Activated CD4-positive, CD25-positive, alpha-beta regulatory T cell treated with anti-CD3 and anti-CD28 coated beads, Interleukin-2, amount 50 U/mL, for 72 hours (primary cell): ENCODE measurements around the gene CDC37L1.
"Not testable (repeated sequence)": the region's sequence is repeated elsewhere in the genome, so short reads cannot be mapped to it uniquely, and the experiment has no call there.

Experiments used
- DNase-seq: peaks from one replicate; pipeline ENCODE4 v3.0.0; 2021

Gene CDC37L1

DNA sequence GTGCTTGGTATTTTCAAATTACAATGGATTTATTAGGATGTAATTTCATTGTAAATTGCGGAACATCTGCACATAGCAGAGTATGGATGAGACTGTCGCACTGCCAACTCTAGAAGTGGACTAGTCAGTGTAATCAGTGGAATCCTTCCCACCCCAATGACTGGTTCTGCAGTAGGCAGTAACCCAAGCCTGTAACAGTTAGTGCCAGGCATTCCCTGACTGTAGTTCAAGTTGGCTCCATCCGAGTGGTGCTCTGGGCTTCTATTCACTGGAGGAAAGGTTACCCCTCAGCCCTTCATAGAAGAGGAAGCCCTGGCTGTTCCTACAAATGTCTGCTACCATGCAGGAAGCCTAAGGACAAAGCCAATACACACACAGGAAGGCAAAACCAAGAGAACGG lies 38.4 kb downstream of the CDC37L1 start:
- DNase-seq, result no peak

DNA sequence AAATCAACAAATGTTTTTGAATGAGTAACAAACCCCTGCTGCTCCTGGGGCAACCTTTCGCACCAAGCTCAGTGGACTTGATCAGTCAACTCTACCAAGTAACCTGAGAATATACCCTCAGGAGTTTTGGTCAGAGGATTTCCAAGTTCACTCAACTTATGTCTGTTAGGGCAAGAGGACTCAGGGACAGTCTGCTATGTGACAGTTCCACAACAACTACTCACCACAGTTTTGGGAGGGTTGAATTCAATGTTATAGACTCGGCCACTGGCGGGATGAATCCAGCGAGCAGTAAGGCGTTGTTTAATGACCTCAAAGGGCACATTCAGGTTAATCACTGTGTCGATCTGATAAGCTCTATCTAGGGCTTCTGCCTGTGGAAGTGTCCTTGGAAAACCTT lies 39.5 kb downstream of the CDC37L1 start:
- no peak for DNase-seq

DNA sequence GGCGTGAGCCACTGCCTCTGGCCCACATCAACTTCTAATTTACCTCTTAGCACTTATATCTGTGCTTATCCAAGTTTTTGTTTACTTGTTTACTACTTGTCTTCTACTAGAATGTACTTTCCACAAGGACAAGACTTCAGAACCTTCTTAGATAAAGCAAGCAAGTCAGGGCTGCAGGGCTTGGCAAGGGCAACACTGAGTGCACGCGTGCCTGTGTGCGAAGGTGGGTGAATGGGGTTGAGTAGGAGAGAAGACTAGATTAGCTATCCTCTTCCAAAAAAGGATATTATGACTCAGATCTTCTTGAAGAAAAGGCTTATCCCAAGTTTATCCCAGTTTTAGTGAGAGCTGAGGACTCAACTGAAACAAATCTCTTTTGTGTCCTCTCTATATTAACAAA lies 42.4 kb downstream of the CDC37L1 start:
- no peak for DNase-seq

DNA sequence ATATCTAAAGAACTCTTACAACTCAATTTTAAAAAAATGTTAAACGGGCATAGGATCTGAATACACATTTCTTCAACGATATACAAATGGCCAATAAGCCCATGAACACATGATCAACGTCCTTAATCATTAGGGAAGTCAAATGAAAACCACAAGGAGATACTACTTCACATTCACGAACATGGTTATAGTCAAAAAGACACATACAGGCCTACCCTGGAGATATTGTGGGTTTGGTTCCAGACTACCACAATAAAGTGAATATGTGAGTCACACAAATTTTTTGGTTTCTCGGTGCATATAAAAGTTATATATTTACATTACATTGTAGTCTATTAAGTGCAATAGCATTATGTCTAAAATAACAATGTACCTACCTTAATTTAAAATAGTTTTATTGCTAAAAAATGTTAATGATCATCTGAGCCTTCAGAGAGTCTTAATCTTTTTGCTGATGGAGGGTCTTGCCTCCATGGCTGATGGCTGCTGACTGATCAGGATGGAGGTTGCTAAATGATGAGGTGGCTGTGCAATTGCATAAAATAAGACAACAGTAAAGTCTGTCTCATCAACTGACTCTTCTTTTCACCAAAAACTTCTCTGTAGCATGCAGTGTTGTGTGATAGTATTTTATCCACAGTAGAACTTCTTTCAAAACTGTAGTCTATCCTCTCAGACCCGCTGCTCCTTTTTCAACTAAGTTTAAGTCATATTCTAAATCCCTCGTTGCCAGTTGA lies 46.5 kb downstream of the CDC37L1 start:
- DNase-seq, result no peak

DNA sequence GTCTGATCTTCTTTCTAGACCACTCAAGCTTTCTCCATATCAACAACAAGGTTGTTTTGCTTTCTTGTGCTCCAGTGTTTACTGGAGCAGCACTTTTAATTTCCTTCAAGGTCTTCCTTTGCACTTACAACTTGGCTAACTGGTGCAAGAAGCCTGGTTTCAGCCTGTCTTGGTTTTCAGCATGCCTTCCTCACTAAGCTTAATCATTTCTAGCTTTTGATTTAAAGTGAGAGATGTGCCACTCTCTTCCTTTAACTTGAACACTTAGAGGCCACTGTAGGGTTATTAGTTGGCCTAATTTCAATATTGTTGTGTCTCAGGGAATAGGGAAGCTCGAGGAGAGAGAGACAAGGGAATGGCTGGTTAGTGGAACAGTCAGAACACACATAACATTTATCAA lies 48.2 kb downstream of the CDC37L1 start:
- no peak for DNase-seq

DNA sequence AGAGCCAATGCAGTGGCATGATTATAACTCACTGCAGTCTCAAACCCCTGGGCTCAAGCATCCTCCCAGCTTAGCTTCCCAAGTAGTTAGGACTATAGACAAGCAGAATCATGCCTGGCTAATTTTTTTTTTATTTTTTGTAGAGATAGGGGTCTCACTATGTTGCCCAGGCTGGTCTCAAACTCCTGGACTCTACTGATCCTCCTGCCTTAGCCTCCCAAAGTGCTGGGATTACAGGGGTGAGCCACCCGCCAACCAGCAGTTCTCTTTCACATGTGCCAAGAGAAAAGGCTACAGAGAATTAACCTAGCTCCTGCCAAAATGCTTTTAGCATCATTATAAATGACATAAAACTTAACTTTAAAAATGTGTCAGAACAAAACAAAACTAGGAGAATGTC lies 53.5 kb downstream of the CDC37L1 start:
- no peak for DNase-seq

DNA sequence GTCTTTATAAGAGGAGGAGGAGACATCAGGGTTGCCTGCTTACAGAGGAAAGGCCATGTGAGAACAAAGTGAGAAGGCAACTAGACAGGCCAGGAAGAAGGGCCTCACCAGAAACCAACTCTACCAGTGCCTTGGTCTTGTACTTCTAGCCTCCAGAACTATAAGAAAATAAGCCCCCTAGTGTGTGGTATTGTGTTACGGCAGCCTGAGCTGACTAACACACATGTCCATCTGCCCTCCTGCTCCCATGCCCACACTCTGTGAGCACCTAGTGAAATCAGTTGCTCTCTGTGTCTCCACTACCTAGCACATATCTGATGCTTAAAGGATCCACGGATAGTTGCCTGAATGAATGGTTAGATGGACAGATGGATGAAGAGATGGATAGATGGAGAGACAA lies 54.8 kb downstream of the CDC37L1 start:
- DNase-seq, result no peak

DNA sequence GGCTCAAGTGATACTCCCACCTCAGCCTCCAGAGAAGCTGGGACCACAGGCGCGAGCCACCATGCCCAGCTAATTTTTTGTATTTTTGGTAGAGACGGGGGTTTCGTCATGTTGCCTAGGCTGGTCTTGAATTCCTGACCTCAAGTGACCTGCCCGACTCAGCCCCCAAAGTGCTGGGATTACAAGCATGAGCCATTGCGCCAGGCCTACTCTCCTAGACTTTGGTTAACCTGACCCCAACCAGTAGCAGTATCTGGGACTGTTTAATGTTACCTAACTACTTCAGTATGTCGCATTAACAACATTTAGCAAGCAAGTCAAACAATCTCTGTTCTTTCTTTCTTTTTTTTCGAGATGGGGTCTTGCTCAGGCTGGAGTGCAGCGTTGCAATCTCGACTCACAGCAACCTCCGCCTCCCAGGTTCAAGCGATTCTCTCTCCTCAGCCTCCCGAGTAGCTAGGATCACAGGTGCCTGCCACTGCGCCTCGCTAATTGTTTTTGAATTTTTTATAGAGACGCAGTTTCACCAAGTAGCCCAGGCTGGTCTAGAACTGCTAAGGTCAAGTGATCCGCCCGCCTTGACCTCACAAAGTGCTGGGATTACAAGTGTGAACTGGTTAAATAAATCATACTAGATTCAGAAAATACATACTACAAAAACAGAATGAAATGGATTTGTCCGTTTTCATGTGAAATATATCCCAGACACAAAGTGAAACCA lies 59.7 kb downstream of the CDC37L1 start:
- DNase-seq, result no peak

DNA sequence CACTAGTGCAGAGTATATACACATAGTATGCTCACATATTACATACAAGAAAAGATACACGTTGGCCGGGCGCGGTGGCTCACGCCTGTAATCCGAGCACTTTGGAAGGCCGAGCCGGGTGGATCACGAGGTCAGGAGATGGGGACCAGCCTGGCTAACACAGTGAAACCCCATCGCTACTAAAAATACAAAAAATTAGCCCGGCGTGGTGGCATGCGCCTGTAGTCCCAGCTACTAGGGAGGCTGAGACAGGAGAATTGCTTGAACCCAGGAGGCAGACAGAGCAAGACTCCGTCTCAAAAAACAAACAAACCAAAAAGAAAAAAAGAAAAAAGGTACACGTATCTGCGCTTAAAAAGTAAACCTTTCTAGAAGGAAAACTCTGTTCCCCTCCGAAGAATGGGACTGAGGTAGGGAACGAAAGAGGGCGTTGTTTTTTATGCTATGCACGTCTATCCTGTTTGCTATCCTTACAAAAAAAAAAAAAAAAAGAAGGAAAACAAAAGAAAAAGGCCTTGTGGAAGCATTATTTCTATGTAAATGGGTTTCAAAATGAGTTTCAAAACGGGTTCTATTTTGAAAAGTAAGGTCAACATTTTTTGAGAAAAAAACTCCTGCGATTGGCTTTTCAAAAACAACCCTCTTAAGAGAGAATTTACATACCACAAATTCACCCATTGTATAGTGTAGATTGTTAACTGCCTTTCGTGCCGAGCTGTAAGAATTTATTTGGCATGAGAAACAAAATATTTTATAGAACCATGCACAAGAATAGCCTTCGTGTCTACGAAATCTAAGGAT lies 60.4 kb downstream of the CDC37L1 start:
- no peak for DNase-seq

DNA sequence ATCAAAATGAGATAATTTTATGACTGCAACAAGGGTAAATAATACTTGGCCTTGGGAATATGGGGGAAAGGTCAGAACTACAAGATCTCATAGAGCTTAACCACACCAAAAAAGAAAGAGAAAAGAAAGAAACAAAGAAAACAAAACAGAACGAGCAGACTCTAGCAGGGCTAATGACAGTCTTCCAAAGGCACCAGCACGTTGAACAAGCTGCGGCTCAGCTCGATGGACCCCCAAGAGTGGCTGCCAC lies 60.9 kb downstream of the CDC37L1 start:
- DNase-seq, result no peak

DNA sequence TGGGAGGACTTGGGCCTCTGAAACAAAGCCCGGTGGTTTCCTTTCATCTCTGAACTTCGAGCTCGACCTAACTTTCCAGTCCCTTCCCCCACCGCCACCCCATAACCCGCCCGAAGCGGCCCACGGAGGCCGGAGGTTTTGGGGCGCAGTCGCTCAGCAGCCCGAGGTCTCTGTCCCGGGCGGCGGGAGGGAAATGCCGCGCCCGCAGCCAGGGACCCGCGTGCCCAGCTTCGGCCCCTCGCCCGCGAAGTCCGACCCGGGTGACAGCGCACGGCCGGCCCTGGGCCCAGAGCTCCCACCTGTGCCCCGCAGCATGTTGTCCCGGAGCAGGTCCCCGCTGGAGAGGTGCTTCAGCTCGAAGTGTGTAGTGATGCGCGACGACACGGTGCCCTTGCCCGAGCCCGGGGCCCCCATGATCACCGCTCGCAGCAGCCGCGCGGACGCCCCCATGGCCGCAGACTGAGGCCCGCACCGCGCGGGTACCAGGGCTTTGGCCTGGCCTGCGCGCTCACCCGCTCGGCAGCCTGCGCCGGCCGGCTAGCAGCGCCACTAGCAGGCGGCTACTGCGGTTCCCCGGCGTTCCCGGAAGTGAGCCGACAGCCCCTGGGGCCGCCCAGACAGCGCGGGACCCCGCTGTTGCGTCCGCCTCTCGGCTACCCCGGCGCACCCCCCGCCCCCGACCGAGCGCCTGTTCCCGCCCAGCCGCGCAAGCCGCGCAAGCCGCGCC lies 61.4 kb downstream of the CDC37L1 start, which contains the start of gene AK3:
Gene AK3, minus strand, starts transcription at position 565 of the 727 bp plus-strand sequence. Its CDS starts 115 bp downstream, at position 450.
- DNase-seq, result peak; percentile 82

DNA sequence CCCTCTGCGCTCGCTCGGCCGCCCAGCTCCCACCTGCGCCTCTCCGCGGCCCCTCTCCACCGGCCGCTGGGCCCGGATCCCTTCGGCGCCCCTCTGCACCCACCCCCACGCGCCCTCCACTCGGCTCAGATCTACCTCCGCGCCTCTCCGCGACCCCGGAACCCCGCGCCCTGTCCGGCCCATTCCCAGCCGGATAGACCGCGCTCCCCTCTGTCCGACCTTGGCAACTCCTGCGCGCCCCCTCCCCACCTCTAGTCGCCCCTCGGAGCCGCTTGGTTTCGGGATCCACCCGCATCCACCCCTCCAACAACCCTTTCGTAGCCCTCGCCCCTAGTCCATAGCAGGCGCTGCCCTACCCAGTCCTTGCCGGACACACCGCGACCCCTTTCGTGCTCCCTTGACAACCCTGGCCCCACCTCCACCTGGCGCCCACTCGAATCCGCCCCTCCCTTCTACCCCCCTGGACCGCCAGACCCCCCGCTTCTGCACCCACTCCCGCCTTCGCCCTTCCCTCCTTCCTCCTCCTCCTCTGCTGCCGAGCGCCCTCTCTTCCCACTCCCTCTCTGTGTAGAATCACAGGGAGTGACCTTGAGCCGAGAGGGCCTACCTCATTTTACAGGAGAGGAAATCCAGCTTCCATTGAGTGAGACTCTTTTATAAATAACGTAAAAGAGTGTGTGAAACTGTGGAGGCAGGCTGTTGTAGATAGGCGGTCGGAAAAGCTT lies 62.2 kb downstream of the CDC37L1 start:
- peak; percentile 38 for DNase-seq

DNA sequence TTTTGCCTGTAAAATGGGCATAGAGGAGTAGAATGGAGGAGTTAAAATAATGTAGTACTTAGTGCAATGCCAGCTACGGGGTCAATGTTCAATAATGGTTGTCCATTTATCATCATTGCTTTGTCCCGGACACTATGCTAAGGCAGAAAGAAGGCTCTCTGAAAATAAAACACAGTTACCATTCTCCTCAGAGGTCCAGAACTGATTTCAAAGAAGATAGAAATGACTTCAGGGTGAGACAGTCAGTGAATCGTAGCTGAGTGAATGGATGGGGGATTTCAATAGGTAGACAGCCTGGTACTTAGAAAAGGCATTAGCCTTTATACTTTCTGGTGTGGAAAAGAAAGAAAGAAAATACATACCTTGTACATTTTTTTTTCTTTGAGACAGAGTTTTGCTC lies 62.9 kb downstream of the CDC37L1 start:
- no peak for DNase-seq

DNA sequence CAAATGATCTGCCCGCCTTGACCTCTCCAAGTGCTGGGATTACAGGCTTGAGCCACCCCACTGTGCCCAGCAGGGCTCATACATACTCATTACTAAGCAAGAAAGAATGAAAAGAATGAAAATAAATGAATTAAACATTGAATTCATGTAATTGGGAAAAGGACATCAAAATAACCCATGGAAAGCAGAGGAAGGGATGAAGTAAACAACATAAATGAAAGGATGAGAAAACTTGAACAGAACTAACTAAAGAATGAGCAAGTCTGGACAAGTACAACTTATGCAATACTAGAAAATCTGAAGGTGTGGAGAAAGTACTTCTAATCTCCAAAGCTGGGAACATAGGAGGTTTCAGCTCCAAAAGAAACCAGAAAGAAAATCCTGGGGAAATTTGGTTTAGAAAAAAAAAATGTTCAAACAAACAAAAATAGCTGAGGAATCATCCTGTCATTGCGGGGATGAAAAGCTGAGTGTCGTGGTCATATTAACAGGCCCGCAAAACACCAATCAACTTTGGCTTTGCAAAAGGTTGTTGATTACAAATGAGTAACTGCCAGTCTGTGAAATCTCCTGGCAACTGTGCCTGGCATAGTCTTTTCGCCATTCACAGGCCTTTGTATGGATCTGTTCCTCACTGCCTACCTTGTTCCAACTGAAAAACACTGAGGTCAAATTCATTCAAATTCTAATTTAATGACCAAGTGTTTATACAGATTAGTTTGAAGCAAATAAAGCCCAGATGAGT lies 63.9 kb downstream of the CDC37L1 start:
- DNase-seq, result no peak

DNA sequence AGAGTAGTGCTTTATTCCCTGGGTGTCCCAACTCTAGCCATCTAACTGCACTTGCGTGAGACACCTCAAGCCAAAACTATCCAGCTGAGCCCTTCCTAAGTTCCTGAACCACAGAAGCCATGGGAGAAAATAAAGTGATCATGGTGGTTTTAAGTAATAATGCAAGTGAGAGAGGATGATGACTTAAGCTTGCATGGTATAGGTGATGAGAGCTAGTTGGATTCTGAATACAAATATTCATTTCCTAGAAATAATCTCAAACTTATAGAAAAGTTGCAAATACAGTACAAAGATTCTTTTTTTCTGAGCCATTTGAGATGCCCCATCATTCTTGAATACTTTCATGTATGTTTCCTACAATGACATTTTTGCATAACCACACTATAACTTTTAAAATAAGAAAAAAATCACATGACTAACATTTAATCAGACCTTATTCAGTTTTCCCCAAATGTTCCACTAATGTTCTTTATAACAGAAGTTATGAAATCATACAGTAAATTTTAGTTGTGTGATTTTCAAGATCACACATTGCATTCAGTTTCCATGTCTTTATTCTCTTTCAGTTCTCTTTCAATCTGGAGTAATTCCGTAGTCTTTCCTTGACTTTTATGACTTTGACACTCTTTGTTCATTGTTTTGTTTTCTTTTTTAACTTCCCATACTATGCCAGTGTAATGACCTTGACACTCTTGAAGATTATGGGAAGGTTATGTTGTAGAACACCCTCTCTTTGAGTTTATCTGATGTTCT lies 67.1 kb downstream of the CDC37L1 start:
- DNase-seq, result no peak

DNA sequence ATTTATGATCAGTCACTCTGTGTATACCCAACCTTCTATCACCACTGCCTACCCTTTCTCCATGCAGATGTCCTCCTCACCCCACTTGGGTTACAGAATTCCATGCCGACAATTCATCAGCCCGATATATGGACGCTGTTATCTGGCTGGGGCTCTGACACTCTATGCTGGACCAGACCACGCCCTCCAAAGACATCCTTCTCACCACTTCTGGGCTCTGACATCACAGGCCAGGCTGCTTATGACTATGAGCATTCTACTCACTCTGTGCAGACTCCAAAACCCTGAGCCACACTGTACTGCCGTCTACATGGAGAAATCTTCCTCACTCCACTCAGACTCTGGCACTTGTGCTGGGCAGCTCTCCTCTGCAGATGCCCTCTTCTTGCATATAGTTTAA lies 69.2 kb downstream of the CDC37L1 start:
- no peak for DNase-seq

DNA sequence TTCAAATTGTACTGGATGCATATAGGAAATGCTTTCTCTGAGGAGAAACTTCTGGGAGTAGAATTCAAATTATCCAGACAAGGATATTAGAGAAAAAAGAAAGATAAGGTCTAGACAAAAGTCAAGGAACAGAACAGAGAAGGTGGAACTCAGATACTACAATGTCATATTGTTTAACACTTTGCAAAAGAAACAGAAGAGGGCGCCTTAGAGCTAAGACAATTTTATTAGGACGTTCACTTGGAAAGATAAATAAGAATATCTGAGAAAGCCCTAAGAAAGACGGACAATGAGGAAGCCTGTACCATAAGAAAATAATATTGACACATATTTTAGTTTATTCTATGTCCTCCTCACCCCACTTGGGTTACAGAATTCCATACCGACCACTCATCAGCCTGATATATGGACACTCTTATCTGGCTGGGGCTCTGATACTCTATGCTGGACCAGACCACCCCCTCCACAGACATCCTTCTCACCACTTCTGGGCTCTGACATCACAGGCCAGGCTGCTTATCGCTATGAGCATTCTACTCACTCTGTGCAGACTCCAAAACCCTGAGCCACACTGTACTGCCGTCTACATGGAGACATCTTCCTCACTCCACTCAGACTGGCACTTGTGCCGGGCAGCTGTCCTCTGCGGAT lies 70.8 kb downstream of the CDC37L1 start:
- DNase-seq, result no peak

DNA sequence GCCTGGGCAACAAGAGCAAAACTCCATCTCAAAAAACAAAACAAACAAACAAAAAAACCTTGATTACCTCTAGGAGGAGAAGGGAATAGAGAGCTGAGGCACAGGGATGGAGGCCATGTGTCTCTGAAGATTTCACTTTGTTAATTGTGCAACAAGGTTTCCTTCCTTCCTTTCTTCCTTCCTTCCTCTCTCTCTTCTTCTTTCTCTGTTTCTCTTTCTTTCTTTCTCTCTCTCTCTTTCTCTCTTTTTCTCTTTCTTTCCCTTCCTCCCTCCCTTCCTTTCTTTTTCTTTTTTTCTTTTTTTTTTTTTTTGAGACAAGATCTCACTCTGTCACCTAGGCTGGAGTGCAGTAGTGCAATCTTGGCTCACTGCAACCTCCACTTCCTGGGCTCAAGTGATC lies 75.2 kb downstream of the CDC37L1 start:
- not testable (repeated sequence) for DNase-seq

DNA sequence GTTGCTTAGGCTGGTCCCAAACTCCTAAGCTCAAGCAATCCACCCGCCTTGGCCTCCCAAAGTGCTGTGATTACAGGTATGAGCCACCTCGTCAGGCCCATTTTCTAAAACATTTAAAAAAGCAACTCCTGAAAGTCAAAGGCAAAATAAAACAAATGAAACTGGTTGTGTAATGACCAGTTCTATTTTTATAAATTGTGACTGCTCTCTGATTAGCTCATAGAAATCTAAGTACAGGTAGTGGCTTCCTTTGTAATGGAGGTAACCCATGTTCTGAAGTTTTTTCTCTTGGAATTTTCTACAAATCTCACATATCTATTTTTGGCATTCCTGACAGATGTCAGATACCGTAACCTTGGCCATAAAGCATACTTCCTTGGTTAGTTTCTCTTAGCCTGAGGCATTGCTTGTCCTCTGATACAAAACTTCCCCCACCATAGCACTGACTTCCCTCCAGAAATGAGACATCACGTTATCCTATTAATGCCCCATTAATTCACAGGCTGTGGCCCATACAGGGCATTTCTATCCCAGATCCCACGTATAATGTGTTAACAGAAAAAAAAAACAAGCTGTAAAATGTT lies 75.7 kb downstream of the CDC37L1 start:
- DNase-seq, result no peak

DNA sequence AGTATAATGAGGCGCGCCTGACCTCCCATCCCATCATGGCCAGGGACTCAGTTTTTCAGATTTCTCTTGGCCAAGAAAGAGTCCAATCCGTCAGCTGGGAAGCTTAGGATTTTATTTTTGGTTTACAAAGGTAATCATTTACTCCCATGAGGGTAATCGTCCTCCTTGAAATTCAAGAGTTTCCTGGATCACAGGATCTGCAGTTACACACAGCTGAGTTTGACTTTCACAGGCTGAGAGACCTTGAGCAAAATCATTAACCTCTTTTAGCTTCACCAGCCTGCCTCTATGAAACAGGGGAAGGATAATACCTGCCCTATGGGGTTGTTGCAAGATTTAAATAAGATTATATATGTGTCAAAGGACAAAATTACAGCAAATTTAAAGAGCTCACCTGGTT lies 77.1 kb downstream of the CDC37L1 start:
- no peak for DNase-seq
